T-helper 2 cell treated with Interferon-gamma antibody and Interleukin-4, amounts not matched to agents 100 ng/mL and 5 ng/mL, for 36 hours (primary cell): ENCODE data around the gene KLF6. TPM values are rescaled to one million over a fixed set of nuclear protein-coding genes. Genes with fewer than 3 reads are reported as not detected.

Experiments used
- intact Hi-C: fragments of 100-400 bp; cut with micrococcal nuclease; formaldehyde crosslinking; loops from one replicate; pipeline ENCODE4 v1.15.1; 2023
- total RNA-seq: library from RNA; stranded (reverse); gene quantifications from 2 replicates; pipeline ENCODE4 v1.2.3, GENCODE V29; 2022

KLF6 gene
- 97.6 and 102 TPM in 2 replicates for total RNA-seq

DNA sequence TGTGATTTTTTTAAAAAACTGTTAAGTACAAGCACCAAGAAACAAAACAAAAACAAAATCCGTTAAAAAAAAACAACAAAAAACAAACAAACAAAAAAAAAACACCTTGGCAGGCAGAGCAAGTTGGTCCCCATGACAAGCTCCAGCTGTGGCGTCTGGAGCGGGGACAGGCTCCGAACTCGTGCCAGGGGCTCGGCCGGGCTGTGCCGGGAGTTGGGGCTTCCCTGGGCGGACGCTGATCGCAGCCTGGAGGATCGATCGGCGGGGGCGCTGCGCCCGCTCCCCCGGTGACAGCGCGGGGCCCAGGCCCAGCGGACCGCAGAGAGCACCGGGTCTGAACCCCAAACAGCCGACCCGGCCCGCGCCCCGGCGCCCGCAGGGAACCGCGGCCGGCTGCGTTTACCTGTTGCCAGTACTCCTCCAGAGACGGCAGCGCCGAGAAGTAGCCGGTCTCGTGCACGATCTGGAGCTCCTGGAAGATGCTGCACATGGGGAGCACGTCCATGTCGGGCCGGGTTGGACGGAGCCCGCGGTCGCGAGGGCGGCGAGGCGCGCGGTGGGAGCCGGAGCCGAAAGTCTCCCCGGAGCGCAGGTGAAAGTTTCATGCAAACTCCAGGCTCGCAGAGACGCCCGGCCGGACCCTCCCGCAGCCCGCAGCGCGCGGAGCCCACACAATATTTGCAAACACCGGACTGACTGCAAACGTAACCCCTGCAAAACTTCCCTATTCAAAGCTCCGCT lies at the start of gene KLF6:
Gene KLF6 (minus strand): TSS at position 700 of the 741 bp plus-strand sequence. CDS start 195 bp downstream, at position 505.
- intact Hi-C loops = loop anchor here (1.0 to 10.0 kb wide), 4 partner anchors 21 to 250 kb away; no protein-coding TSS in a partner anchor

DNA sequence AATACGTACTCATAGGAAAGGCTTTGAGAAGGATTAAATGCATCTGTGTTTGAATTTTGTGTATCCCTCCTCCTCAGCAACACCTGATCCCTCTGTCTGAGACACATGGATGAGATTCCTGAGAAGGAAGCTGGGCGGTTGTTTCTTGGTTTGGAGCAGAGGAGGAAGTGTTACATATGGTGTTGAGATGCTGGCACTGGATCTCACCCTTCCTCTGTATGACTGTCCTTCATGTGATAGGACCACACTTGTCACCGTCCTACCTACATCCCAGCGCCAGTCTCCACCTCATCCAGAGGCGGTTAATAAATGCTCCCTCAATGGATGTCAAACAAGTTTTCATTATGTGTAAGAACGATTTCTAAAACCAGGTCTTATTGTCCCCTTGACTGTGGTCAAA lies 49.4 kb upstream of the KLF6 start:
- intact Hi-C loops = no loop called here

DNA sequence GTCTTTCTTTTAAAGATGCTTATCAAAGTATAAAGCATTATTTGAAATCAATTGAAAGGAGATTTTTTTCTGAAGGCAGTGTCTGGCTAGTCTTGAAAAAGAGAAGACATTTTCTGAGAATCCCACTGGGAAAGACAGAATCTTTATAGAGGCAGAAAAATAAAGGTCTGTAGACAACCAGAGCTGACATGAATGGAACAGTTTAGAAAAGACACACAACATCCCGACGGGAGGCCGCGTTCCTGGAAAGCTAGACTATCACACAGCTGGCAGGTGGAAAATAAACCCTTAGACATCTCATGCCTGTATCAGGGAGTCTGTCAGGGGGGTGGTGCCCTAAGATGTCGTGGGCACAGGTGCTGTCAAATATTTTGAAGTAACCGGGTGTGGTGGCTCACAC lies 48.0 kb upstream of the KLF6 start:
- intact Hi-C loops = no loop called here

DNA sequence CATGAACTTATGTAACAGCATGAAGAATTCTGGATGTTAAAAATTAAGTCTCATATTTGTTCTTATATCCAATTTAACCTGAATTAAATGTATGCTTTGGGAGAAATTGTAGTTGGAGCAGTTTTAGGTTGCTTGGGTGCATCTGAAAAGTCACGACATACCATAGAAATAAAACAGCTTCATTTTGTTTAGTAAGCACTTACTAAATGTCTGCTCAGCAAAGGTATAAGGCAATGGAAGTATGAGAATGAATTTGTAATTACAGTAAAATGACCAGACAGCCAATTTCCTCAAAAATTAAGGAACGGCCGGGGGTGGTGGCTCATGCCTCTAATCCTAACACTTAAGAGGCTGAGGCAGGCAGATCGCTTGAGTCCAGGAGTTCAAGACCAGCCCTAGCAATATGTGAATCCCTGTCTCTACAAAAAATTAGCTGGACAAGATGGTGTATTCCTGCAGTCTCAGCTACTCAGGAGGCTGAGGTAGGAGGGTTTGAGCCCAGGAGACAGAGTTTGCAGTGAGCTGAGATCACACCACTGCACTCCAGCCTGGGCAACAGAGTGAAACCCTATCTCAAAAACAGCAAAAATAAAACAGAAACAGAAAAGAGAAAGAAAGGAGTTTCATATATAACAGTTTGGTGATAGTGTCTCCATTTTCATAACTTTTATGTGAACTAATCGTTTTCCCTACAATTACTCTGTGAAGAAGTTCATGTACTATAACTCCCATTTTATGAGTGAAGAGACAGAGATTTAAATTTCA lies 47.2 kb upstream of the KLF6 start:
- intact Hi-C loops = no loop called here

DNA sequence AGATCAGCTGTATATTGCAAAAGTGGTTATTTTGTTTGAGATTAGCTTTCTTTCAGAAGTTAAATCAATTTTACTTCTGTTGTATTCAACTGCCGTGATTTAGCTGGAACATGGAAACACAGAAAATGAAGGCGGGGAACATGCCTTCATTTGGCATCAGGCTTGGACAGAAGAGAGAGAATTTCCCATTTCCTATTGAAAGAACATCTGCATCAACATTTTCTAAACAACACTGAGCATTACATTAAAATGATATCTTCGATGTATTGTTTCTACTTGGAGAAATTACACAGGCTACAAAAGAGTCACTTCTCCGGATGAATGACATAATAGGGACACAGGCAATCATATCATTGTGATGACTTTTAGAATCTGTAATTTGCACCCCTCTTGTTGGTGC lies 46.6 kb upstream of the KLF6 start:
- intact Hi-C loops = no loop called here

DNA sequence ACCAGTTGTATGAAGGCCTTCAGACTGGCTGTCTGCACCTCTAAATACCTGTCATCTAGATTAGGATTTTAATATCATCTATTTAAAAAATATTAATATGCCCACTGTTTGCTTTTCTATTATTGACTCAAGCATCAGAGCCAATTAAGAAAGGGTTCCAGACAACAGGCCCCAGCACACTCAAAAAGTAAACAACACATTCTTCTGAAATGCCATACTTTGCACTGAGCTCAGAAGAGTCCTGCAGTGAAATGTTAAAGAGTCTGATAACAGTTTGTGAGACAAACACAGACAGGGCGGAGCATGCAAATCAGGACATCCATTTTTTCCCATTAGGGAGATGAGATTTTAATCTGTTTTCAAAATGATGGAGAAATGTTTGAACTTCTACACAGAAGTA lies 45.9 kb upstream of the KLF6 start:
- intact Hi-C loops = no loop called here

DNA sequence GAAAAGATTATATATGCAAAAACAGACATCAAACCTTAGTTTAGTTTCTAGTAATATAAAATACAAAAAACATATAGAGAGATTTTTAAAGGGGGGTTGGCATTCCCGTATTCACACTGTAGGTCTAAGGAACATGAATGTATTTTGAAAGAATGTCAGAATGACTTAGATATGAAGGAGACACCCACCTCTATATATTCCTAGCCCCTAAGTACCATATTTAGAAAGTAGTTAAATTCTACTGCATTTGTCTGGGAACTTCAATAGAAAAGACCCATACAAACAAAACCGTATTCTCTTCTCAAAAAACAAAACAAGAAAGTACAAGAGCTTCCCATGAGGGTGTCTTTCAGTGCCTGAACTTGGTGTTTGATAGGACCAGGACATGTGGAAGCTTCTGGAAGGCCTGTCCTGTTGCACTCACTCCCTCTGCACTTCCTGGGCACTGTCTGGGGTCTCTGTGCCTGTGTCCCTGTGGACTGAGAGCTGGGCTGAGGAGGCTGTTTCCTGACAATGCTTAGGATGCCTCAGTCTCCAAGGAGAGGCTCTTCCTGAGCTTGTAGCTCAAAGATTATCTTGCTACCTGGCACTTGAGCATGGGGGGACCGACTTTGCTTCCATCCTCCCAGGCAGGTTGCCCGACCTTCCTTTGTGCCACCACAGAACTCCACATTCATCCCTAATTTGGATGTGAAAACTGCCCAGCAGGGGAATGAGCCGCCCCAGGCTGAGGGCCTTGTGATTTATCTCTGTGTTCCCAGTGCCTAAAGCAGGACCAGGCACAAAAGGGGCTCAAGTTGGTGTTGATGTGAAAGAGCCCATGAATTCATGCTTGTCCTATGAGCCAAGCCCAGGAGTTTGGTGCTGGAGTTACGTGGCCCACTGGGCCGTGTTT lies 44.4 kb upstream of the KLF6 start:
- intact Hi-C loops = loop anchor here (2.0 kb wide), 1 partner anchor 47 kb away; no protein-coding TSS in a partner anchor

DNA sequence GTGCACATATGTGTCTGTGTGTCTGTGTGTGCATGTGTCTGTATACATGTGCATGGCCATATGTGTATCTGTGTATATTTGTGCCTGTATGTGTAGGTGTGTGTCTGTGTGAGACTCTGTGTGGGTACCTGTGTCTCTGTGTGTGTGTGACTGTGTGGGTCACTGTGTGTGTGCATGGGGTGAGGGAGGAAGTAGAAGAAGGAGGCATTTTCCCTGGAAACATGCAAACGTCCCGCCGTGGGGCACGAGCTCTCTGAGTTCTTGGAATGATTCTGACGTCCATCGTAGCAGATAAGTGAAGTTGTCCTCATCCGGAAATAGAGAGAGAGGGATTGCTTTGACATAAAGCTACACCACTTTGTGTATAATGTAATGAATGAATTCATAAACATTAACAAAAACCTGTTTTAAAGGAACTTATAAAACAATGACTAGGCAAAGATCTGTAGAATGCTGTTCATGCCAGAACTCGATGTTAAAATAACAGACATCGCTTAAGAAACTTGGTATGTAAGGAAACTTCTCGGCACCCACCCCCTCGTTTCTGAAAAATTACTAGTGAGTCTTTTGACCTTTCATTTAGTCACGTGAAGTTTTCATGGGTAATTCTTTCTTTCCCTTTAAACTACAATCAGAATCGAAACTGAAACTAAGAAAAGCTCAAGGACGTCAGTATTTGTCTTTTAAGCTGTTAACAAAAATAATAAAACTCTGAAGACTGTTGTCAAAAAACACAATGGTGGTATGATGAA lies 43.6 kb upstream of the KLF6 start:
- intact Hi-C loops = loop anchor here (1.0 to 2.0 kb wide), 2 partner anchors 18 to 46 kb away; no protein-coding TSS in a partner anchor

DNA sequence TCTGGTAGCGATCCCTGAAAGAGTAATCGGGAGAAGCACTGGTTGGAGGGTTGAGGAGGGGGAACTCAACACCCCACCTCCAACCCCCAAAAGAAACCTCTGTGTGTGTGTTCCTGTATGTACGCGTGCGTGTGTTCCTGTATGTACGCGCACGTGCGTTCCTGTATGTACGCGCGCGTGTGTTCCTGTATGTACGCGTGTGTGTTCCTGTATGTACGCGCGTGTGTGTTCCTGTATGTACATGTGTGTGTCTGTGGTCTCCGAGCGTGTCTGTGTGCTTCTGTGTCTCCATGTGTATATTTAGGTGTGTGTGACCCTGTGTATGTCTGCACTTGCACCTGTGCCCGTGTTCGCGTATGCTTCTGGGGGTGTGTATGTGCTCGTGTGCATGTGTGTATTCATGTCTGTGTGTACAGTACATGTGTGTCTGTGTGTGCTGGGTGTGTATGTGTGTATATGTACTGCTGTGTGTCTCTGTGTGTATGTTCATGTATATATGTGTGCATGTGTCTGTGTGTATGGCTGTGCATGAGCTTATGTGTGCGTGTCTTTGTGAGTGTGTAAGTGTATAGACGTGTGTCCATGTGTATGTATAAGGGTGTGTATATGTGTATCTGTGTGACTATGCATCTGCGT lies 42.9 kb upstream of the KLF6 start:
- intact Hi-C loops = loop anchor here (1.0 to 2.0 kb wide), 2 partner anchors 18 to 45 kb away; no protein-coding TSS in a partner anchor

DNA sequence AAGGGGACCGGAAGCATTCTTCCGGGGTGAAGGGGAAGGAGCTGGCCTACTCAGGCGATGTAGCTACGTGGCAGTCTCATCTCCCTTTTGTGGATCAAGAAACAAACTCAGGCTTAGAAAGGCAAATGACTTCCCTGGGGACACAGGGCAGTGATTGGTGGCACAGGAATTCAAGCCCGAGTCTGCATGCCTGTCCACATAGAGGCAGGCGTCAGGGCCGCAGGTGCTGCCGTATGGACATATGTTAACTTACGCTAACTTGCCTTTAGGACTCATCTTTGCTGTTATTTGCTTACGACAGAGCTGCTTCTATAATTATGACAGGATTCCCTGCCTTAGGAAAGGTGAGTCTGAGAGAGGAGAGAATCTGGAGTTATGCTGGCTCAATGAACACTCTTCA lies 42.3 kb upstream of the KLF6 start:
- intact Hi-C loops = no loop called here

DNA sequence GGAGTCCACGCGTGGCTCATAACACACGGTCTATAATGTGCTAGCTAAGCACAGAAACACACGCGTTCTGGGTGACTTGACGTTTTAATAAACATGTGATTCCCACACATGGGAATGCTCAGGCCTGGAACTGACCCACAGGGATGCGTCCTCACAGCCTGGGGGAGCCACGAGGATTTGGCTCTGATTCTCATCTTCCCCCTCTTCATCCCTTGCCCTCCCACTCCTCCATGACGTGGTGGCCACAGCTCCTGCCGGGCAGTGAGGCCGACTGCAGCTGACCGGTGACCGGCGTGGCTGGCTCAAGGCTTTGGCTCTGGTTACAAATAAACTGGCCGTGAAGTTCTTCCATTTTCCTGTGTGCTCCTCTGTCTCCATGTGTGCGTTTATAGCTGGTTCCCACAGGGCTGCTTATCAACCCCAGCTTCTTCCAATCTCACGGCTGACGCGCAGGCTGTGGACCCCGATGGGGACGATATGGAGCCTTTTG lies 40.9 kb upstream of the KLF6 start:
- intact Hi-C loops = no loop called here

DNA sequence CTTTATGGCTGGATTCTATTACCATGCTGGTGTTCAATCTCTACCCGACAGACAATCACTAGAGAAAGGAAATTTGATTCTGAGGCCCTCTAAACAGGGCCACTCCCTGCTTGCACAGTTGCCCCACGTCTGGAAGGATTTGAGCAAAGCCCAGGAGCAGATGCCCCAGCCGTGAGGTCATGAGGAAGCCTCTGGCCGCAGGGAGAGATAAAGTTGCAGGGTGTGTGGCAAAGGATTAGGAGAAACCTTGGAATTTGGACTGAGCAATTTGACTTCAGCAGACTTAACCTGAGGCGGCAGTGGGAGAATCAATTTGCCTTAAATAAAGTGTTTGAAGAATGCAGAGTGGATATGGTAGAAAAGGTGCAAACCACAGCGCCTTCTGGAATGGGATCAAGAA lies 40.2 kb upstream of the KLF6 start:
- intact Hi-C loops = no loop called here

DNA sequence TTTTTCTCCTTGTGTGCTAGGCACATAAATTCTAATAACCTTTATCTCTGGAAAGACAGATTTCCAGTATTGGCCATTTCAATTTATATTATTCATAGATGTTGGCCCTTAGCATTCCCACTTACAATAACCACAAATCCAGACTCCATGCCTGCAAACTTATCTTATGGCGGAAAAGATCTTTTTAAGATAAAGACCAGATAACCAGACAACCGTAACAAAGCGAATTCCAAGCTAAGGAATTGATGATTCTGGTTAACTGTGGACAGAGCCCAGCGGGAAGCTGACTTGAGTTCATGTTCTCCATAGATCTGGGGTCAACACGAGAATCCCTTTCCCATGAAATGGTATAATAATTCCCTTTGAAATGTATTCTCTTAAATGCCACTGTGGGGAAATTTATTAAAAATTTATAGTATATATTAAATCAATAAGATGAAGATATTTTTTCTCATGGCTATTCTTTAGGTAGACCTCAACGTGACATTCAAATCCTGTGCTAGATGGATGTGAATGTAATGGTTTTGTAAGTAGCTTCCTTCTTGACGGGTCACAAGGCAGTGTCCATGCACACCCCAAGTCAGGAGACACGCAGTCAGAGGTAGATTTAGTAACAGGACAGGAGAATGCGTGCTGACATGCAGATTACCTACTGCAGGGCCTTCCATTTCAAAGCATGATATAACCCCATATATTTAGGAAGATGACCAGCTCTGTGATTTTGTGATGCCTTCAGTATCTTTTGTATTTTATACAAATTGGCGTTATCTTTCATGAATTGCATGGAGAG lies 37.7 kb upstream of the KLF6 start:
- intact Hi-C loops = no loop called here

DNA sequence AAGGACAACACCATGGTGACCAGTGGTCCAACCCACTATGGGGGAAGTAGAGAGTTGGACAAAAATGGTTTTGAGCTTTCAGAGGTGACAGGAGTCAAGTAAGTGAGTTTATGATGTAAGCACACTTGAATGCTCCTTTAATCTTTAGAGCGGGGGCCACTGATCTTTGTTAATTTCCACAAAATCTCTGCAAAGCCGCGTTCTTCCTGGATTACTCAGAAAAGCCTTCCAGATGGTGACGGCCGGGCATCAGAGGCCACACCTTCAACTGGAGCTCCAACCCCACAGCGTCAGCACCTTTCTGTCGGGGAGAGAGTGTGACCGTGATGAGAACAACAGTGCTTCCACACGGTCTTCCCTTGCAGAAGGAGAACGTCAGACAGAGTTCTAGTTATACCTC lies 35.2 kb upstream of the KLF6 start:
- intact Hi-C loops = no loop called here

DNA sequence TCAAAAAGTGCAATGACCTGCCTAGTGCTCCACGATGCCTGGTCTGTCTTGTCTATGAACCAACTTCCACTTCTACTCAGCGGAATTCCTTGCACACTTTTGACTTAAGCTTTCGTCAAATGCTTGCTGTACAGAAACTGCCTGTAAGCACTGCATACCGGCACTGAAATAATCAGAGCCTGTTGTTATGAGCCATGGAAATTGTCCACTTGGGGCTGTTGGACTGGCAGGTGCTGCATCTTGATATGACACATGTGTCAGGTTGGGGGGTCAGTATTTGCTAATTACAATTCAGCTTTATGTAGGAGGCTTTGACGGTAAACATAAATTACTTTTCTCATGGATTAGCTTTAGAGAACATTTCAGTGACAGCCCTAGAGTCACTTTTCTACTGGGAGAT lies 32.0 kb upstream of the KLF6 start:
- intact Hi-C loops = no loop called here

DNA sequence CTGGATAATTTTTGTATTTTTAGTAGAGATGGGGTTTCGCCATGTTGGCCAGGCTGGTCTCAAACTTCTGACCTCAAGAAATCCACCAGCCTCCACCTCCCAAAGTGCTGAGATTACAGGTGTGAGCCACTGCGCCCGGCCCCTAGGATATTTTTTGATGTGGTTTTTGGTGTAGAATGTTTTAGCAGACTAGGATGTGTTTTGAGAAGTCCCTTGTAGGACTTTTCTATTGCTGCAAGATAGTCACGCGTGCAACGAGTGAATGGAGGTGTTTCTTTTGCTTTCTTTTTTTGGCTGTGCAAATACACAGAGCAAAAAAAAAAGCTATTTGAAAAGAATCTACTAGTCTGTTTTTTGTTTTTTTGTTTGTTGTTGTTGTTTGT lies 29.8 kb upstream of the KLF6 start:
- intact Hi-C loops = no loop called here

DNA sequence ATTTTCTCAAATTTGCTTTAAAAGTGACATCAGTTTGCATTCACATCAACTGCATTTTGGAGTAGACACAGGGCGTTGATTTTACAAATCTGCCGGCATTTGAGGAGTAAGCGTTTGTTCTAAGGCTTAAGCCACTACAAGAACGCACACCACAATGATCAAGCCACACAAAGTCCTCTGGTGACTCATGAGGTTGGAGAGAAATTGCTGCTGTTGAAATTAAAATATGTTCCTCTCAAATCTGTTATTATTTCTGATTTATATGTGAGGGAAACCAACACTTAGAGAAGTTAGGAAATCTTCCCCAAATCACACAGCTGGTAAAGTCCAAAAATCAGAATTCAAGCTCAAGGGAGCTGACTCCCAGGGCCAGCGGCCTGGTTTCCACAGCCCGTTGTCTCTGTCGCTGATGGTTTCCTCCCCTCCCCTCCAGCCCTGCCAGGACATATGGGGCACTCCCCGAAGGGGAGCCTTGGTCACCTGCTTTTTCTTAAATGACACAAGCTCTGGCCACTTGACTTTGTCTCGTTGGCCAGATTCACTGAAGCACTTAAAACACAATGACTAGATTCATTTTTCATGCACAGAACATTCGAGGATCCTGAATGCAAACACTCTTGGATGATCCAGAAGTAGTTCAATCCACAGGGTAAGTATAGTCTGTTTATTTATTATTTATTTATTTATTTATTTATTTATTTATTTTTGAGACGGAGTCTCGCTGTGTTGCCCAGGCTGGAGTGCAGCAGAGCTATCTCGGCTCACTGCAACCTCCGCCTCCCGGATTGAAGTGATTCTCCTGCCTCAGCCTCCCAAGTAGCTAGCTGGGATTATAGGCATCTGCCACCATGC lies 29.2 kb upstream of the KLF6 start:
- intact Hi-C loops = no loop called here

DNA sequence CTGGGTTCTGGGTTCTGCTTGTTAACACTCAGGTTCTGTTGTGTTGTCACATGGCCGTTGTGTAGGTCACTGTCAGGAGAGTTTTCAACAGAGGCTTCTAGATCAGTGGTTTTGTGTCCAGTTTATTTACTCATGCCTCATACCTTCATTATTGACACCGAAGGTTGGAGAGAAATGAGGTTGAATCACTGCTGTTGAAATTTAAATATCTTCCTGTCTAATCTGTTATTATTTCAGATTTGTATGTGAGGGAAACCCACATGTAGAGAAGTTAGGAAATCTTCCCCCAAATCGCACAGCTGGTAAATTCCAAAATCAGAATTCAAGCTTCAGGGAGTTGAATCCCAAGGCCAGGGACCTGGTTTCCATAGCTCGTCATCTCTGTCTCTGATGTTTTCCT lies 28.3 kb upstream of the KLF6 start:
- intact Hi-C loops = no loop called here
